ENCODE data around the gene WIPF3.

The WIPF3 gene

DNA sequence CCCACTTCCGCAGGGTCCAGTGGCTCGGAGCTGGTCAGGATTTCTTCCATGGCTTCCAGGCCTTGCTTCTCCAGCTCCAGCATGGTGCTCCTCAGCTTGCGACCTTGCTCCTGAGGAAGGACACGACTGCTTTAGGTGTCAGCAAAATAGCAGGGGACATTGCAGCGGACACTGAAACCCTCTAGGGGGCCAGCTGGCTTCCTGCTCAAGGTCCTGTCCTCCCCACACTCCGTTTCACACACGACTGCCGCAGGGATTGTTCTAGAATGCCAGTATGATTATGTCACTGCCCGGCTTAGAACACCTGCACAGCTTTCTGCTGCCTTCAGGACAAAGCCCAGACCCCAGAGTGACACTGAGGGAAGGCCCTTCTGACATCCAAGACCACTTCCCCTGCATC is 117.7 kb downstream of the WIPF3 start:
- Mint-ChIP-seq H3K27ac (peak overlapping the region; percentile 93), H3K4me3 (no peak overlapping the region), H3K9me3 (no peaks in the 10 kb centered on the region), H3K36me3 (peaks cover 24% of the 10 kb centered on the region), H3K4me1 (peaks cover 10% of the 10 kb centered on the region)
- no peak for ATAC-seq
- DNase-seq (ENCODE audit: low spot score in 2 of 2) = no peak

DNA sequence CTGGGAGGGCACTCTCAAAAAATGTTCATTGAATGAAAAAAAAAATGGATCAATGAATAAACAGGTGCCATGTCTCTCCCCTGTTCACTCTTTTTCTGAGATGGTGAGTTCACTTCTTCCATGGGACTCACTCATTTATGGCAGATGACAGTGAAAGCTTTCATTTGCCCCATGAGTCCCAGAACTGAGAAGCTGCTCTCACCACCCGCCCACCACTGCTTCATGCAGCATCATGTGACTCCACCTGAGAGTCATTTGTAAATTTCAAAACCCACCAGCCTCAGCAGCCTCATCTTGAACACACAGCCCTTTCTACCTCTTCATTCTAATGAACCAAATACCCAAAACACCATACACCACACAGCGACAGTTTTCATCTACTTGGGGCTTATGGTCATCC is 118.4 kb downstream of the WIPF3 start:
- peak overlapping the region; percentile 93 for H3K27ac Mint-ChIP-seq

DNA sequence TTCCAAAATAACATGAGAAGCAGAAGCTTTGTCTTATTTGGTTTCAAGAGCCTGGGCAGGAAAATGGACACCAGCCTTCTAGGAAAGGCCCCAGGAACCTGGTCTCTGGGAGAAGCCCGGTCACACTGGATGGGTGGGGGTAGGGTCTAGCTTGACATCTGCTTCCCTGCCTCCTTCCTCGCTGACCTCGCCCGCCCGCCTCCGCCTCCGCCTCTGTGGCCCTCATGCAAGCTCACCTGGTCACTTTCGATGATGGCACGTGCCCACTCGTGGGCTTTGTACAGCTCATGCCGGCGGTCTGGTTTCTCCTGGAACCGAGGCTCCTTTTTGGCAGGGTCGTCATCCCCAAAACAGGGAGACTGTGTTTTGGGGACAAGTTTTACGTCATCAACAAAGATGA is 119.9 kb downstream of the WIPF3 start:
- no peak for ATAC-seq
- no peaks in the 10 kb centered on the region for H3K9me3 Mint-ChIP-seq
- H3K4me1 Mint-ChIP-seq = peaks cover 10% of the 10 kb centered on the region
- no peak for DNase-seq (ENCODE audit: low spot score in 2 of 2)
- H3K36me3 Mint-ChIP-seq = peaks cover 17% of the 10 kb centered on the region
- no peak overlapping the region for H3K4me3 Mint-ChIP-seq
- H3K27ac Mint-ChIP-seq = no peak overlapping the region

More for the DNA sequence above, 118.4 kb downstream of the WIPF3 start:
- ATAC-seq (peak; percentile 72), DNase-seq (ENCODE audit: low spot score in 2 of 2) (peak in 1 of 2 donors; percentile 29)
- H3K9me3 Mint-ChIP-seq = no peaks in the 10 kb centered on the region
- peaks cover 10% of the 10 kb centered on the region for H3K4me1 Mint-ChIP-seq
- H3K36me3 Mint-ChIP-seq = peaks cover 22% of the 10 kb centered on the region
- H3K4me3 Mint-ChIP-seq = no peak overlapping the region

DNA sequence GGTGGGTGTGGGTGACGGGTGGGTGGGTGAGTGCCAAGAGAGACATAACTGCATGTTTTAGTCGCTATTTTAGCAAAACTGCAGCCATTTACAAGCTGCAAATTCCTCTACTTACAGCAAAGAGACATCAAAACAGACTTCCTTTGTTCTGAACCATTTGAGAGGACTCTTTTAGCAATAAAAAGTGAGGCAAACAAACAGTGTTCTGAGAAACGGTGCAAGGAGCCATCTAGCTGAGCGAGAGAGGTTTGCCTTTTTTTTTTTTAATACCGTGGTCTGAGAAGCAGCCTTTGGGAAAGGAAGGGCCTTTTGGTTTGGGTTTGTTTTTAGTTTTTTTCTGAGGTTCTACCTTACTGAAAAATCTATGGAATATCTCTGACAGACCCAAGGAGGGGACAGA is 120.4 kb downstream of the WIPF3 start:
- Mint-ChIP-seq H3K4me1 (peaks cover 10% of the 10 kb centered on the region), H3K27ac (no peak overlapping the region), H3K9me3 (no peaks in the 10 kb centered on the region), H3K4me3 (no peak overlapping the region), H3K36me3 (peaks cover 12% of the 10 kb centered on the region)
- DNase-seq (ENCODE audit: low spot score in 2 of 2) = no peak
- ATAC-seq = no peak

DNA sequence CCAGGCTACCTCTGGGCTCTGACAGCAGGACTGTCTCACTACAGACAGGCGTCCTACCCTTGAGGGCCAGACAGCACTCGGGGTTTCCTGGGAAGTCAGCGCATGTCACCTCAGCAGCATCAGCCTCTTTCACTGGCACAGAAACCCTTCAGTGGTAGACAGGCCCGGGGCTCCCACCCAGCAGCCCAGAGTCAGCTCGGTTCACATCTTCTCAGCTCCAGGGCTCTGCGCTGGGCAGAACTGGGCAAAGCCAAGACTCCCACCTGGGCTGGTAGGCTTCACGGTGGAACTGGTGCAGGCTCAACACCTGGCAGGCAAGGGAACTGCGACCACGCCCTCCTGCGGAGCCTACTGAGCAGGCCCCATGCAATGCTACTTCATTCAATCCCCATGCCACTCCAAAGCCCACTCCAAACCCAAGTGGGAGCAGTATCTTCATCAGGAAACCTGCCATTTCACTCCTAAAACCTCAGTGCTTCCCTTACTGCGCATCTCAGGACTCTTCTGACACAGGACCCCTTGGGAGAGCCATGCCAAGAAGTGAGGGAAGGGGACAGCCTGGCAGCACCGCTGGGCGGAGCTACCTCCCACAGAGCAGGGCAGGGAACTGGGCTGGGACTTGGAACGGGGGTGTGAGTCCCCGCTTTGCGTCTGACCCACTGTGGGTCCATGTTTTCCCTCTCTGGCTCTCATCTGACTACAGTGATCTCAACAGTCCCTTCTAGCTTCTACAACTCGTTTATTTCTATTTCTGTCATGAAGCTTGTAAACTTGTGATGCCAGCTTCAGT is 122.9 kb downstream of the WIPF3 start:
- H3K27ac Mint-ChIP-seq = no peak overlapping the region
- H3K4me3 Mint-ChIP-seq = no peak overlapping the region
- peaks cover 13% of the 10 kb centered on the region for H3K36me3 Mint-ChIP-seq
- peaks cover 10% of the 10 kb centered on the region for H3K4me1 Mint-ChIP-seq
- ATAC-seq (peak; percentile 19), DNase-seq (ENCODE audit: low spot score in 2 of 2) (no peak)
- H3K9me3 Mint-ChIP-seq = no peaks in the 10 kb centered on the region

DNA sequence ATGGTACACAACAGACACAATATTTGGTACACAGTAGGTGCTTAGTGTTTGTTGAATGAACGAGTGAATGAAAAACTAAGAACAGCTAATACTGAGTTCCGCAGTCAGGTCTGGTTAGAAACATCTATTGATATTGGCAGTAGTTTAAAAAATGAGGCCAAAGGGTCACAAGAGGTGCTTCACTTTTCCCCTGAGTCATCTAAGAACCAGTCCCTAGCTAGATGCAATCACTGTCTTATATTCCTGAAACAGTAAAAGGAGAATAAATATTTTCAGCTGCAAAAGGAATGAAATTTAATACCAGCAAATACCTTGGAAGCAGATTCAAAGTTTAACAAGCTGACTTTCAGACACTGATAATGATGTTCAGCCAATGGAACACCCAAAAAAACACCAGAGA is 128.8 kb downstream of the WIPF3 start:
- DNase-seq (ENCODE audit: low spot score in 2 of 2) (no peak), ATAC-seq (no peak)
- H3K27ac Mint-ChIP-seq = no peak overlapping the region
- H3K4me3 Mint-ChIP-seq = no peak overlapping the region
- H3K9me3 Mint-ChIP-seq = no peaks in the 10 kb centered on the region
- peaks cover 24% of the 10 kb centered on the region for H3K36me3 Mint-ChIP-seq
- peaks cover 6% of the 10 kb centered on the region for H3K4me1 Mint-ChIP-seq

DNA sequence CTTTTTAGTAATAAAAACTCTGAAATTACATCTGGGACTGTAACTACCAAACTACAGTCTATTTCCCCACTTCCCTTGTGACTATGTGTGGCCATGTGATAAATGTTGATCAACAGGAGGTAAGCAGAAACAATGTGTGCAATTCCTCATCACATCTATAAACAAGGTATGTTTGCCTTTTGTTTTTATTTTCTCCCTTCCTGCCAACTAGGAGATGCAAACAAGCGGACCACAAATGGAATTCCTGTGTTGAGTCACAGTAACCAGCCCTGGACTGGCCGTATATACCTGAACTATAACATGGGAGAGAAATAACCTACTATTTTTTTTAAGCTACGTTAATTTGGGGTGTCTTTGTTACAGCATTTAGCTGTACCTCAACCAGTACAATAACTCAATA is 130.8 kb downstream of the WIPF3 start:
- Mint-ChIP-seq H3K4me1 (peaks cover 6% of the 10 kb centered on the region), H3K36me3 (peaks cover 38% of the 10 kb centered on the region), H3K27ac (no peak overlapping the region), H3K4me3 (no peak overlapping the region), H3K9me3 (no peaks in the 10 kb centered on the region)
- DNase-seq (ENCODE audit: low spot score in 2 of 2) = no peak
- ATAC-seq = no peak

DNA sequence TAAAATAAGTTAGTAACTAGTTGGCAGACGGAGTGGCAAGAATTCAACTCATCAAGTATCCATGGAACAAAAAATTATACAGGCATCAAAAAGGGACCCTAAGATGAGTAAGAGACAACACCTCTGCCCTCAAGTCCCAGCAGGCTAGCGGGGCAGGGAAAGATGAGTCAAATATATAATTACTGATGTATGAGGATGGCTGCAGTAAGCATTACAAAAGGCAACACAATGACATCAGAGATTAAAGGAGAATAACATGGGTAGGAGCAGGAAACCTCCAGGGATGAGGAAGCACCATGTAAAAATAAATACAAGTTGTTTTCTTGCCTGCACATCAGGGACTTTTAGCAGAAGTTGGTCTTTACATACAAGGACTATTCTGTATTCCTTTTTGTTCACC is 133.9 kb downstream of the WIPF3 start:
- DNase-seq (ENCODE audit: low spot score in 2 of 2) = no peak
- no peak overlapping the region for H3K4me3 Mint-ChIP-seq
- no peak for ATAC-seq
- H3K27ac Mint-ChIP-seq = no peak overlapping the region
- H3K9me3 Mint-ChIP-seq = no peaks in the 10 kb centered on the region
- H3K4me1 Mint-ChIP-seq = no peaks in the 10 kb centered on the region
- peaks cover 34% of the 10 kb centered on the region for H3K36me3 Mint-ChIP-seq

DNA sequence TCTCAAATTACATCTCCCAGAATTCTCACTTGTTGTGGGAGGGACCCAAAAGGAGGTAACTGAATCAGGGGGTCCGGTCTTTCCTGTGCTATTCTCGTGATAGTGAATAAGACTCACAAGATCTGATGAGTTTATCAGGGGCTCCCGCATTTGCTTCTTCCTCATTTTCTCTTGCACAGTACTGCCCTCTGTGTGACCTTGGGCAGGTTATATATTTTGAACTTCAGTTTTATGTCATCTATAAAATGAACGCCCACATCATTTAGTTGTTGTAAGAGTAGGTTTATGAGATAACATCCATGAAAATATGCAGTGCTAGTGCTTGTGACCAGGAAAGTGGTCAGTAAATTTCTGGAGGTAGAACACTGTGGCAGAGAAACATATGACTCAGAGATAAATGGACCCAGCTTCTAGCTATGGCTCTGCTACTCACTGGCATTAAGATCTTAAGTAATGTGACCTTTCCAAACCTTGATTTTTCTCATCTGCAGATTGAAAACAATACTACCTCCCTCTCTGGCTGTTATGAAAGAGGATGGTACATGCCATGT is 139.0 kb downstream of the WIPF3 start:
- ATAC-seq = no peak
- Mint-ChIP-seq H3K27ac (no peak overlapping the region), H3K9me3 (no peaks in the 10 kb centered on the region), H3K36me3 (peaks cover 23% of the 10 kb centered on the region), H3K4me3 (no peak overlapping the region), H3K4me1 (no peaks in the 10 kb centered on the region)
- DNase-seq (ENCODE audit: low spot score in 2 of 2) = no peak

DNA sequence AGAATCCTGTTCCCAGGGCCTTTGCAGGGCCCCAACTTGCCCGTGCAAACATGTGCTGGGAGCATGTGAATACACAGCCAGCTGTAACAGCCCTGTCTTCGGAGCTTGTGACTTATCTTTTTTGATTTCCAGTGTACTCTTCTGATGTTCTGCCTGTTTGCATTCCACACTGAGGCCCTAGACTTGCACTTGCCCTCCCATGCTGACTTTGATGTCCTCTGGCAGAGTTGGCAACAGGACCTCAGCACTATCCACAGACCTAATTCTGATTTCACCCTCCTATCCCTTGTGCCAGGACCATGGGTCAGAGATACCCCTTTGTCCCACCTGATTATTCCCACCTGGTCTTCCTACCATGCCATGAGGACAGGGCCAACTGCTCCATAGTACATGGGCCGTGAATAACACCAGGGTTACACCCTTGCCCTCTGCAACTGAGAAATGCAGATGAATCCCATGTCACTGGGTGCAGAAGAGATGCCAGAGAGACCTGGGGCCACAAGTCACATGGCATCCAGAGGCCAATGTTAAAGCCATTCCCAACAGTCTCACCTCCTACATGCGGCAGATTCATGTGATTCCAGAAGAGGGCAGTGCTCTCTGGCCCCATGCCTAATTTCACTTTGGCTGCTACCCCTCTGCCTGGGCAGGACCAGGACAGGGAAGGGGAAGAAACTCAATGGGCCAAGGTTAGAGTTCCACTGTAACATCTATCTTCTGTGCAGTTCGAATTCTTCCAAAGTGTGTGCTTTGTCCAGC is 140.3 kb downstream of the WIPF3 start:
- Mint-ChIP-seq H3K4me1 (no peaks in the 10 kb centered on the region), H3K4me3 (no peak overlapping the region), H3K27ac (no peak overlapping the region), H3K9me3 (no peaks in the 10 kb centered on the region), H3K36me3 (peaks cover 15% of the 10 kb centered on the region)
- ATAC-seq (no peak), DNase-seq (ENCODE audit: low spot score in 2 of 2) (no peak)

DNA sequence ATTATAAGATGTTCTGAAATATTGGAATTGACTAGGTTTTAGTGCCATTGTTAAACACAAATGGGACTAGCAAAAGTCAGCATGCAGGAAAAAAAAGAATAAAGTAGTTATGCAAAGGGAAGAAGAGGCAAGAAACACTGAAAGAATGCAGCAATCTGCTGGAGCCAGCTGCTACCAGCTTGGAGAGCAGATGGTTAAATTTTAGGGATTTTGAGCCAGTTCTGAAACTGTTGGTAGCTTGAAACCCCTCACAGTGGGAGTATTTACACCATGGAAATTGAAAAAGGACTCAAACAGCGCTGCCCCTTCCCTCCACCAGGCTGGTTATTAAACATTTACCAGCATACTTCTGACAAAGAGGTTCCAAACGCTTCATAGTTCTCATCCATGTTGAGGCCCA is 142.3 kb downstream of the WIPF3 start:
- H3K9me3 Mint-ChIP-seq = no peaks in the 10 kb centered on the region
- ATAC-seq = no peak
- DNase-seq (ENCODE audit: low spot score in 2 of 2) = no peak
- H3K27ac Mint-ChIP-seq = peak overlapping the region; percentile 23
- peaks cover 24% of the 10 kb centered on the region for H3K36me3 Mint-ChIP-seq
- H3K4me1 Mint-ChIP-seq = no peaks in the 10 kb centered on the region
- H3K4me3 Mint-ChIP-seq = no peak overlapping the region

DNA sequence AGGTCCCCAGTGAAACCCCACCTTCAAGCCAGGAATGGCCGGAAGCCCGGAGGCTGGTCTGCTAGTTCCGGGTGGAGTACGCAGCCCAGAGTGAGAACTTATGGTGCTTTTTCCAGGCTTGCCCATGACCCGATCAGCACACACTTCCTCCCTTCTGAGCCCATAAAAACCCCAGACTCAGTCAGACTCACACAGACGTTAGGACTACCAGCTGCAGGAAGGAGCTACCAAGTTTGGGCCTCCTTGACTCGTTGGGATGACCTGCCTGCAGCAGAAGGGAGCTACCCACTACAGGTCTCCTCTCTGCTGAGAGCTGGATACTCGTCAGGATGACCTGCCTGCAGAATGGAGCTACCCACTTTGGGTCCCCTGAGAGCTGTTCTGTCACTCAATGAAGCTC is 144.2 kb downstream of the WIPF3 start:
- Mint-ChIP-seq H3K36me3 (peaks cover 24% of the 10 kb centered on the region), H3K4me1 (peaks cover 2% of the 10 kb centered on the region), H3K4me3 (no peak overlapping the region), H3K9me3 (no peaks in the 10 kb centered on the region), H3K27ac (no peak overlapping the region)
- DNase-seq (ENCODE audit: low spot score in 2 of 2) (no peak), ATAC-seq (no peak)

DNA sequence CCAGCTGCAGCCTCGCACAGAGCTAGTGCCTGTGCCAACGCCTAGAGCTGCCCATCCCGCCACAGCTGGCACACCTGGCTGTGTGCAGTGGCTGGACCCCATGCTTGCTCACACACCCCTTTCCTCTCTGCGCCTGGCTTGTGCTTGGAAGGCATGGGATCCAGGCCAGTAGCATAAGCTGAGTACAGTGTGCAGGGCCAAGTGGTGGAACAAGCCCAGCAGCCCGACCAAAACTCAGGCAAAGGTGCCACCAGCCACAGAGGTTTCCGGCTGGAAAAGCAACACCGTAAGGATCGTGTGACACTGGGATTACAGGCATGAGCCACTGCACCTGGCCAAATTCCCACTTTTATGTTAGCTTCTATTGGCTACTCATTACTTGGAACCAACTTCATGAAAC is 144.9 kb downstream of the WIPF3 start:
- H3K27ac Mint-ChIP-seq = no peak overlapping the region
- H3K9me3 Mint-ChIP-seq = no peaks in the 10 kb centered on the region
- H3K36me3 Mint-ChIP-seq = peaks cover 24% of the 10 kb centered on the region
- peaks cover 9% of the 10 kb centered on the region for H3K4me1 Mint-ChIP-seq
- DNase-seq (ENCODE audit: low spot score in 2 of 2) (no peak), ATAC-seq (no peak)
- H3K4me3 Mint-ChIP-seq = no peak overlapping the region

DNA sequence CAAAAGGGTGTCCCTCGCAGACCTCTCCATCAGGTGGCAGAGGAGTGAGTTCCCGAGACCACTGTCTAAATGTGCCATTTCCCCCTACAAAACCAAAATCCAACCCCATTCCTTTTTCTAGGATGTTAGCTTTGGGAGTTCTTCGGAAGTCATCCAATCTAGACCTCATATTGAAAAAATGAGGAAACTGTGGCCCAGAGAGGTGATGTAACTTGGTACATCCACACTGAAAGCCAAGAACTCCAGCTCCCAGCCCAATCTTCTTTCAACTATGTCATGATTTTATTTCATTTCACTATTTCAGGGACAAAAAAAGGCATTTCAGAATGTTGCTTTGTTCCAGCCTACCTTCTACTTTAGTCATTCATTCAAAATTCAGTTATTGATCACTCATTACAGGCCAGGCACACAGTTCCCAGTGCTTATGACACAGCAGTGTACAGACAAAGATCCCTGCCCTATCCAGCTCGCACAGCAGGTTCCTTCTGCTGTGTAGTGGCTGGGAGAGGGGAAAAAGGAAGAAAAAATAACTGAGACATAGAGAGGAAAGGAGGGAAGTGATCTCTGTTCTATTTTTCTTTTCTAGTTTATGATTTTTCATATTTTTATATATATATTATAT is 147.5 kb downstream of the WIPF3 start:
- H3K4me1 Mint-ChIP-seq = peaks cover 21% of the 10 kb centered on the region
- ATAC-seq (no peak), DNase-seq (ENCODE audit: low spot score in 2 of 2) (no peak)
- no peaks in the 10 kb centered on the region for H3K9me3 Mint-ChIP-seq
- H3K4me3 Mint-ChIP-seq = no peak overlapping the region
- peaks cover 18% of the 10 kb centered on the region for H3K36me3 Mint-ChIP-seq
- no peak overlapping the region for H3K27ac Mint-ChIP-seq

DNA sequence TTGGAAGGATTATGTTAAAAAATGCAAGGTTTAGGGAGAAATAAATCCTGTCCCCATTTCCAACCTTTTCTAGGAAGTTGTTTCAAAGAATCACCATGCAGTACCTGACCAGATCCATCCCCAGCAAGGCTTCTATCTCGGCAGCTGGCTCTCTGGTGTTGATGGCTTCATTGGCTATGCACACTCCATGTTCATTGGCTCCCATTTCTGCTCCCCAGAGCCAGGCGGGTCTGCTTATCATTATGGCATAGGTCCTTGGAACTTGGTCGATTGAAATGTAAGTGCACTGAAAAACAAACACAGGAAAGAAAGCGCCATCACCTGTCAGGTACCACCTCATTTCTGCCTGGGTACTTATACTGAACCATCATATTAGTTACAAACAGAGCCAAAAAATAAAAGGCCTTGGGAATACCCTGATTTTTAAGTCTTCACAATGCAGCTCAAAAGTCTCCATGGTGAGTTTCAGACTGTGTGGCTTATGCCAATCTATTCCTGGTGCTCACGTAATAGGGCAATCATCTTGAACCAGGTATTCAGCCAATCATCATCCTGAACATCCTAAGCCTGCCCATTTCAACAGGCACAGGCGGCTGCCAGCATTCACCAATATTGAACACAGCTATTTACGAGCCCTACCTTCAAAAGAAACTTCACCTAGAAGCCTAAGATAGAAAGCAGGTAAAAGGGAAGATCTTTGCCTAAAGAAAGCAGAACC is 148.9 kb downstream of the WIPF3 start:
- DNase-seq (ENCODE audit: low spot score in 2 of 2) (no peak), ATAC-seq (no peak)
- Mint-ChIP-seq H3K9me3 (no peaks in the 10 kb centered on the region), H3K36me3 (peaks cover 14% of the 10 kb centered on the region), H3K27ac (peak overlapping the region; percentile 33), H3K4me3 (no peak overlapping the region), H3K4me1 (peaks cover 21% of the 10 kb centered on the region)
